Colonic mucosa (tissue), 4 donors: ENCODE results near the gene PACS1. TPM values are rescaled to one million over a fixed set of nuclear protein-coding genes. Genes with fewer than 3 reads are reported as not detected.
A peak's percentile ranks its signal among the peaks of the same experiment; 100 is the strongest.

Experiments
- DNase-seq: peaks from one replicate; pipeline ENCODE4 v3.0.0-alpha.2; 2020
- H3K27ac ChIP-seq: fragments of 200-600 bp; one replicate; pipeline ENCODE4 v1.8.0; 2021
- H3K27me3 ChIP-seq: fragments of 200-600 bp; one replicate; pipeline ENCODE4 v1.8.0; 2021
- H3K36me3 ChIP-seq: fragments of 200-600 bp; one replicate; pipeline ENCODE4 v1.8.0; 2021
- H3K4me1 ChIP-seq: fragments of 200-600 bp; one replicate; pipeline ENCODE4 v1.8.0; 2021; ENCODE audit warnings: mild to moderate bottlenecking
- H3K4me3 ChIP-seq: fragments of 200-600 bp; one replicate; pipeline ENCODE4 v1.8.0; 2021
- H3K9ac ChIP-seq, 2 donors: one replicate each; pipeline ENCODE4 v1.7.0; 2013; ENCODE audit warnings: control low read depth in 2 of 2, low read depth in 2 of 2, low read length in 2 of 2
- H3K9me3 ChIP-seq: fragments of 200-600 bp; one replicate; pipeline ENCODE4 v1.8.0; 2021
- CTCF ChIP-seq: fragments of 200-600 bp; IDR thresholded peaks from one replicate; pipeline ENCODE4 v1.8.0; 2022; ENCODE audit warnings: antibody characterized with exemption, mild to moderate bottlenecking
- intact Hi-C: fragments of 100-400 bp; cut with DNase I; formaldehyde crosslinking; loops from one replicate; pipeline ENCODE4 v1.14.1; 2022
- total RNA-seq, 2 donors: library from RNA; stranded (reverse); fragmentation: NEBNext Ultra II Directional in 1 of 2; extraction: Animal tissue kit (Norgen Biotek cat#: 25700) in 1 of 2; gene quantifications; one replicate each; pipeline ENCODE4 v1.2.1, GENCODE V29; 2021
- donor health status: healthy.
- donor health status: DM: no; HTN: no; CAD: no.
- donor health status: DM: no; HTN: no; CAD: no.

The PACS1 gene
- total RNA-seq, 2 donors from 2014 or later: 10.1 to 20.9 TPM

- no peak overlapping the region for H3K9ac ChIP-seq
- no peak overlapping the region for H3K27ac ChIP-seq
- no peaks in the 10 kb centered on the region for H3K9me3 ChIP-seq
- intact Hi-C loops: no loop called here
- no peaks in the 10 kb centered on the region for H3K27me3 ChIP-seq
- no peak for DNase-seq
- no peak overlapping the region for H3K4me3 ChIP-seq
- H3K4me1 ChIP-seq: no peaks in the 10 kb centered on the region
- H3K36me3 ChIP-seq: no peaks in the 10 kb centered on the region
- no peak for TF ChIP-seq CTCF
Observed at GRCh38 chr11:66042227-66042995, 27.7 kb upstream of the PACS1 start.

GRCh38 chr11:66042996-66043906 is 26.8 kb upstream of the PACS1 start:
- H3K27ac ChIP-seq: no peak overlapping the region
- no peak for DNase-seq
- H3K4me3 ChIP-seq: no peak overlapping the region
- H3K4me1 ChIP-seq: no peaks in the 10 kb centered on the region
- H3K9ac ChIP-seq: no peak overlapping the region
- no peaks in the 10 kb centered on the region for H3K36me3 ChIP-seq
- TF ChIP-seq CTCF: no peak
- H3K9me3 ChIP-seq: no peaks in the 10 kb centered on the region
- intact Hi-C loops: no loop called here
- no peaks in the 10 kb centered on the region for H3K27me3 ChIP-seq

- H3K27me3 ChIP-seq: no peaks in the 10 kb centered on the region
- TF ChIP-seq CTCF: no peak
- no peak overlapping the region for H3K4me3 ChIP-seq
- no peak overlapping the region for H3K9ac ChIP-seq
- no peak for DNase-seq
- no peaks in the 10 kb centered on the region for H3K4me1 ChIP-seq
- intact Hi-C loops: no loop called here
- H3K36me3 ChIP-seq: no peaks in the 10 kb centered on the region
- H3K27ac ChIP-seq: no peak overlapping the region
- H3K9me3 ChIP-seq: no peaks in the 10 kb centered on the region
Observed at GRCh38 chr11:66044757-66045156, 25.3 kb upstream of the PACS1 start.

GRCh38 chr11:66045177-66045639 is 24.9 kb upstream of the PACS1 start:
- no peaks in the 10 kb centered on the region for H3K9me3 ChIP-seq

More at GRCh38 chr11:66045177-66045639, 24.9 kb upstream of the PACS1 start:
- DNase-seq: peak; percentile 78
- Histone ChIP-seq H3K4me3 (no peak overlapping the region), H3K36me3 (no peaks in the 10 kb centered on the region), H3K27ac (no peak overlapping the region), H3K4me1 (no peaks in the 10 kb centered on the region), H3K27me3 (no peaks in the 10 kb centered on the region), H3K9ac (peak overlapping the region in 1 of 2 donors; percentile 14)
- intact Hi-C loops: no loop called here
- TF ChIP-seq CTCF: peak; percentile 91
